Keratinocyte (primary cell): ENCODE measurements around the gene FOXK2. TPM values are rescaled to one million over a fixed set of nuclear protein-coding genes. Genes with fewer than 3 reads are reported as not detected.

Source experiments
- DNase-seq: peaks from one replicate; pipeline ENCODE4 v3.0.0-alpha.2; 2011; ENCODE audit warnings: low read depth, missing footprints, low spot score
- FAIRE-seq: peaks from 2 replicates; lab custom pipeline; 2011; peaks lifted over from hg19 to GRCh38; lab: Jason Lieb, UNC
- H2AFZ ChIP-seq: 2 replicates; pipeline ENCODE4 v1.6.0; 2012; ENCODE audit warnings: low read length, control low read depth, inconsistent platforms; ENCODE audit not compliant: control insufficient read depth
- H3K27ac ChIP-seq: 2 replicates; pipeline ENCODE4 v1.5.1; 2011; ENCODE audit warnings: low read length; ENCODE audit not compliant: control insufficient read depth, insufficient read depth
- H3K27me3 ChIP-seq: 3 replicates; pipeline ENCODE4 v1.6.0; 2011; ENCODE audit warnings: low read length; ENCODE audit not compliant: control insufficient read depth, insufficient read depth; ENCODE audit errors: extremely low read depth
- H3K36me3 ChIP-seq, 2 experiments: 2 replicates in 1 of 2; 3 replicates in 1 of 2; pipeline ENCODE4 v1.5.1; 2011; ENCODE audit warnings: low read length in 2 of 2, mild to moderate bottlenecking in 1 of 2; ENCODE audit not compliant: control insufficient read depth in 2 of 2, insufficient read depth in 2 of 2; ENCODE audit errors: extremely low read depth in 1 of 2
- H3K4me1 ChIP-seq: 3 replicates; pipeline ENCODE4 v1.5.1; 2011; ENCODE audit warnings: low read length; ENCODE audit not compliant: control insufficient read depth, insufficient read depth; ENCODE audit errors: extremely low read depth
- H3K4me2 ChIP-seq: 3 replicates; pipeline ENCODE4 v1.6.0; 2011; ENCODE audit warnings: low read depth, low read length; ENCODE audit not compliant: control insufficient read depth, insufficient read depth; ENCODE audit errors: extremely low read depth
- H3K4me3 ChIP-seq, 3 experiments: fragments of 200-600 bp in 1 of 3; sonication (generic) in 1 of 3; 2 replicates in 2 of 3; 3 replicates in 1 of 3; pipeline ENCODE4 v1.5.1; 2011 to 2016; ENCODE audit warnings: low read length in 3 of 3, mild to moderate bottlenecking in 3 of 3, control low read depth in 2 of 3, inconsistent platforms in 1 of 3, low read depth in 1 of 3, mixed read lengths in 1 of 3, mixed run types in 1 of 3, moderate library complexity in 1 of 3; ENCODE audit not compliant: control insufficient read depth in 2 of 3, insufficient read depth in 2 of 3; ENCODE audit errors: extremely low read depth in 1 of 3
- H3K79me2 ChIP-seq: 2 replicates; pipeline ENCODE4 v1.6.0; 2012; ENCODE audit warnings: low read length; ENCODE audit not compliant: control insufficient read depth, insufficient read depth
- H3K9ac ChIP-seq: 3 replicates; pipeline ENCODE4 v1.6.0; 2011; ENCODE audit warnings: low read length; ENCODE audit not compliant: control insufficient read depth, insufficient read depth; ENCODE audit errors: extremely low read depth
- H3K9me1 ChIP-seq: 3 replicates; pipeline ENCODE4 v1.6.0; 2011; ENCODE audit warnings: low read length; ENCODE audit not compliant: control insufficient read depth, insufficient read depth; ENCODE audit errors: extremely low read depth
- H3K9me3 ChIP-seq: 2 replicates; pipeline ENCODE4 v1.5.1; 2012; ENCODE audit warnings: low read depth, low read length; ENCODE audit not compliant: control insufficient read depth
- H4K20me1 ChIP-seq: 3 replicates; pipeline ENCODE4 v1.6.0; 2011; ENCODE audit warnings: low read length; ENCODE audit not compliant: control insufficient read depth, insufficient read depth; ENCODE audit errors: extremely low read depth
- EZH2 ChIP-seq: IDR thresholded peaks from one replicate; pipeline ENCODE4 v1.6.1; 2012; ENCODE audit warnings: inconsistent platforms, mild to moderate bottlenecking, low read length, moderate library complexity
- dilution Hi-C: fragments of 300-500 bp; cut with MboI; formaldehyde crosslinking; loops from one replicate; pipeline ENCODE4 v1.7.0; 2020; ENCODE audit warnings: low sequenced_read_pairs; ENCODE audit not compliant: extremely low pct_ligation_motif_present
- polyA plus RNA-seq, 5 experiments: library from polyadenylated mRNA; depleted of rRNA in 3 of 5; stranded (reverse) in 3 of 5; stranded (forward) in 1 of 5; unstranded in 1 of 5; fragments of >200 nt; gene quantifications; 1 replicate in 1 of 5; 2 replicates in 3 of 5; 3 replicates in 1 of 5; pipeline versions ENCODE4 v1.2.1 to v1.2.3, GENCODE V29; 2011 to 2012; ENCODE audit warnings: missing spikeins in 2 of 5, low read depth in 1 of 5, low replicate concordance in 1 of 5
- TF ChIP-seq, protein P1 (sequence below), 3 experiments: IDR thresholded peaks in 1 of 3; conservative IDR thresholded peaks in 1 of 3; optimal IDR thresholded peaks in 1 of 3; 2 replicates in 2 of 3; 3 replicates in 1 of 3; pipeline versions ENCODE3 to v1.5.1; 2011; ENCODE audit warnings: low read length in 3 of 3, mild to moderate bottlenecking in 3 of 3, moderate library complexity in 2 of 3, control low read depth in 1 of 3, inconsistent platforms in 1 of 3; ENCODE audit not compliant: insufficient read depth in 2 of 3; ENCODE audit errors: extremely low read depth in 1 of 3

Gene FOXK2
- polyA plus RNA-seq, 1 donor (not counting 4 experiments of a cell fraction or from before 2014, with no cell fraction given): 43.9 TPM

DNA sequence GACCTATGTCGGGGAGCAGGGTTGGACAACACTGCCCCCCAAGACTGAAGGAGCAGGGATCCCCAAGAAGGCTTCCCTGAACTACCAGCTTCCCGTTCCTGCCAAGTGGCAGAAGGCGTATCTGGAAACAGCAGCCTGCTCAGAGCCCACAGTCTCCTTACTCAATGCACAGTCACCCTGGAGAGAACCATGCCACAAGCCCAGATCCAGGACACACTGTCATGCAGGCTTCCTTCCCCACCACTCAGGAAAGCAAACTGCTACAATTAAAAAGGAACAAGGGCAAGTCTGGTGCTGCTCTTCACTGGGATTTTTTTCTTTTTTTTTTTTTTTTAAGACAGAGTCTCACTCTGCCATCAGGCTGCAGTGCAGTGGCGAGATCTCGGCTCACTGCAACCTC, 120.5 kb downstream of the FOXK2 start:
- H3K9me1 ChIP-seq: no peaks in the 10 kb centered on the region
- DNase-seq (no peak), FAIRE-seq (no peak)
- H3K4me3 ChIP-seq: no peak overlapping the region
- H3K27ac ChIP-seq: no peak overlapping the region
- dilution Hi-C loops: no loop called here
- peaks cover 22 to 42% of the 10 kb centered on the region in 2 experiments for H3K36me3 ChIP-seq
- H3K79me2 ChIP-seq: peaks cover 95% of the 10 kb centered on the region
- no peak overlapping the region for H3K9ac ChIP-seq
- no peak overlapping the region for H3K4me2 ChIP-seq
- H3K27me3 ChIP-seq: no peaks in the 10 kb centered on the region
- peaks cover 11% of the 10 kb centered on the region for H4K20me1 ChIP-seq
- TF ChIP-seq, protein P1, sequence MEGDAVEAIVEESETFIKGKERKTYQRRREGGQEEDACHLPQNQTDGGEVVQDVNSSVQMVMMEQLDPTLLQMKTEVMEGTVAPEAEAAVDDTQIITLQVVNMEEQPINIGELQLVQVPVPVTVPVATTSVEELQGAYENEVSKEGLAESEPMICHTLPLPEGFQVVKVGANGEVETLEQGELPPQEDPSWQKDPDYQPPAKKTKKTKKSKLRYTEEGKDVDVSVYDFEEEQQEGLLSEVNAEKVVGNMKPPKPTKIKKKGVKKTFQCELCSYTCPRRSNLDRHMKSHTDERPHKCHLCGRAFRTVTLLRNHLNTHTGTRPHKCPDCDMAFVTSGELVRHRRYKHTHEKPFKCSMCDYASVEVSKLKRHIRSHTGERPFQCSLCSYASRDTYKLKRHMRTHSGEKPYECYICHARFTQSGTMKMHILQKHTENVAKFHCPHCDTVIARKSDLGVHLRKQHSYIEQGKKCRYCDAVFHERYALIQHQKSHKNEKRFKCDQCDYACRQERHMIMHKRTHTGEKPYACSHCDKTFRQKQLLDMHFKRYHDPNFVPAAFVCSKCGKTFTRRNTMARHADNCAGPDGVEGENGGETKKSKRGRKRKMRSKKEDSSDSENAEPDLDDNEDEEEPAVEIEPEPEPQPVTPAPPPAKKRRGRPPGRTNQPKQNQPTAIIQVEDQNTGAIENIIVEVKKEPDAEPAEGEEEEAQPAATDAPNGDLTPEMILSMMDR (optimal IDR thresholded peaks at IDR 0.05 in 1 of 3, IDR thresholded peaks at IDR 0.05 in 1 of 3, conservative IDR thresholded peaks at IDR 0.05 in 1 of 3; ENCODE audit: extremely low read depth in 1 of 3, insufficient read depth in 2 of 3, low read length in 3 of 3): no peak
- TF ChIP-seq EZH2: no peak
- no peak overlapping the region for H2AFZ ChIP-seq
- H3K9me3 ChIP-seq: peaks cover 2% of the 10 kb centered on the region
- H3K4me1 ChIP-seq: peaks cover 3% of the 10 kb centered on the region

GRCh38 chr17:82642022-82642421, 122.5 kb downstream of the FOXK2 start:
- no peak overlapping the region for H2AFZ ChIP-seq
- H3K4me2 ChIP-seq: no peak overlapping the region
- peaks cover 22 to 42% of the 10 kb centered on the region in 2 experiments for H3K36me3 ChIP-seq
- H4K20me1 ChIP-seq: peaks cover 24% of the 10 kb centered on the region
- TF ChIP-seq, protein P1 (optimal IDR thresholded peaks at IDR 0.05 in 1 of 3, IDR thresholded peaks at IDR 0.05 in 1 of 3, conservative IDR thresholded peaks at IDR 0.05 in 1 of 3; ENCODE audit: extremely low read depth in 1 of 3, insufficient read depth in 2 of 3, low read length in 3 of 3): no peak
- TF ChIP-seq EZH2: no peak
- peaks cover 2% of the 10 kb centered on the region for H3K9me3 ChIP-seq
- H3K27me3 ChIP-seq: no peaks in the 10 kb centered on the region
- H3K9ac ChIP-seq: no peak overlapping the region
- H3K27ac ChIP-seq: no peak overlapping the region
- H3K9me1 ChIP-seq: no peaks in the 10 kb centered on the region
- no peak overlapping the region for H3K4me3 ChIP-seq
- peaks cover 95% of the 10 kb centered on the region for H3K79me2 ChIP-seq
- no peak for DNase-seq
- no peak for FAIRE-seq
- dilution Hi-C loops: no loop called here
- H3K4me1 ChIP-seq: peaks cover 6% of the 10 kb centered on the region
